Measurements from ENCODE around the gene SLC6A6. TPM values are rescaled to one million over a fixed set of nuclear protein-coding genes. Genes with fewer than 3 reads are reported as not detected.

SLC6A6 gene
- total RNA-seq, 2 donors from 2014 or later: 81.5 to 85.9 TPM

- no peak for TF ChIP-seq CTCF (IDR thresholded peaks at IDR 0.05)
- DNase-seq (ENCODE audit: low spot score): no peak
- Histone ChIP-seq H3K9me3 (no peaks in the 10 kb centered on the region), H3K36me3 (no peaks in the 10 kb centered on the region), H3K27me3 (no peaks in the 10 kb centered on the region), H3K27ac (peak overlapping the region; percentile 50 to 52), H3K4me3 (no peak overlapping the region), H3K4me1 (peaks cover 0 to 45% of the 10 kb centered on the region in 2 donors)
These were observed 131.1 kb downstream of the SLC6A6 start for GRCh38 chr3:14533457-14533958.

- Histone ChIP-seq H3K27ac (peak overlapping the region; percentile 6 to 34), H3K36me3 (no peaks in the 10 kb centered on the region), H3K4me3 (no peak overlapping the region), H3K9me3 (no peaks in the 10 kb centered on the region), H3K27me3 (no peaks in the 10 kb centered on the region), H3K4me1 (peaks cover 0 to 48% of the 10 kb centered on the region in 2 donors)
- DNase-seq (ENCODE audit: low spot score): no peak
- no peak for TF ChIP-seq CTCF (IDR thresholded peaks at IDR 0.05)
These were observed 132.2 kb downstream of the SLC6A6 start for GRCh38 chr3:14534516-14535191.

GRCh38 chr3:14535616-14536015 is 133.2 kb downstream of the SLC6A6 start:
- no peak for TF ChIP-seq CTCF (IDR thresholded peaks at IDR 0.05)
- Histone ChIP-seq H3K4me3 (no peak overlapping the region), H3K9me3 (no peaks in the 10 kb centered on the region), H3K27me3 (no peaks in the 10 kb centered on the region), H3K36me3 (no peaks in the 10 kb centered on the region), H3K27ac (no peak overlapping the region), H3K4me1 (peaks cover 0 to 51% of the 10 kb centered on the region in 2 donors)
- DNase-seq (ENCODE audit: low spot score): no peak

GRCh38 chr3:14536055-14536815 is 133.8 kb downstream of the SLC6A6 start:
- Histone ChIP-seq H3K4me3 (no peak overlapping the region), H3K27me3 (no peaks in the 10 kb centered on the region), H3K4me1 (peaks cover 0 to 55% of the 10 kb centered on the region in 2 donors), H3K9me3 (no peaks in the 10 kb centered on the region), H3K27ac (no peak overlapping the region), H3K36me3 (no peaks in the 10 kb centered on the region)
- no peak for TF ChIP-seq CTCF (IDR thresholded peaks at IDR 0.05)
- DNase-seq (ENCODE audit: low spot score): no peak

GRCh38 chr3:14536837-14537589 is 134.6 kb downstream of the SLC6A6 start:
- no peak overlapping the region for H3K4me3 ChIP-seq
- H3K27ac ChIP-seq: peak overlapping the region in 1 of 2 donors; percentile 82
- no peaks in the 10 kb centered on the region for H3K27me3 ChIP-seq
- H3K4me1 ChIP-seq: peaks cover 0 to 55% of the 10 kb centered on the region in 2 donors
- no peak for TF ChIP-seq CTCF (IDR thresholded peaks at IDR 0.05)
- DNase-seq (ENCODE audit: low spot score): no peak
- no peaks in the 10 kb centered on the region for H3K9me3 ChIP-seq
- no peaks in the 10 kb centered on the region for H3K36me3 ChIP-seq

Data from right atrium auricular region (tissue), 2 donors.